HG03342 (cell line): Measurements from ENCODE around the gene CLRN3.

ENCODE experiments used
- ATAC-seq: cut with Tn5 transposase; IDR thresholded peaks from one replicate; pipeline ENCODE4 v1.9.1; 2021; ENCODE audit warnings: mild to moderate bottlenecking, moderate library complexity; ENCODE audit not compliant: unreplicated experiment

CLRN3 gene

DNA sequence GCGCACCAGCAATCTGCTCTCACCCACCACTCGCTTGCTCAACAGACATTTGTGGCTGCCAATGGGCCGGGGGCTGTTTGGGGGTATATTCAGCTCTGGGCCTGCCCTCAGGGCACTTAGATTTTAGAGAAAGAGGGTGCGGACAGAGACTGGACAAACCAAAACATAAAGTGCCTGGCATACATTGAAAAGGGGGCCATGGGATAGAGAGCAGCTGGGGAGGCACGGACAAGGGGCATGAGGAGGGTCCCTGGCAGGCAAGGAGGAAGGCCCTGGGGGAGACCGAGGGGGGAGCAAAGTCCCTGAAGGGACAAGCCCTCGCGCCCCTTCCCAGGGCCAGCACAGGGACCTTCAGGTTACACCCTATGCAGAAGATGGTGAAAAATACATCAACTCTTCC, 43.5 kb downstream of the CLRN3 start:
- no peak for ATAC-seq

DNA sequence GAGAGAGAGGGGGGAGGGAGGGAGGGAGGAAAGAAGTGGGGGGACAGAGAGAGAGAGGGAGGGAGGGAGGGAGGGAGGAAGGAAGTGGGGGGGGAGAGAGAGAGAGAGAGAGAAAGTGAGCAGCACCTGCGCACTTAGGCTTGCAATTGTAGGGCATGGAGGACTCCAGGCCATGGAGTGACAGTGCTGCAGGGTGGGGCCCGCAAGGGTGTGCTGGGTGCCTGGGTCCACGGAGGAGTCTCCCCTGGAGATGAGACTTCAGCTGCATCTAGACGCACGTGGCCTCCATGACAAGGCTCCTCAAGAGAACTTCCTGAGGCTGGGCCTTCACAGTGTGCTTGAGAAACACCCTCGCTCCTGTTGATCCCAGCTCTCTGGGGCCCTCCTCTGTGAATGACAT, 44.5 kb downstream of the CLRN3 start:
- ATAC-seq: no peak

DNA sequence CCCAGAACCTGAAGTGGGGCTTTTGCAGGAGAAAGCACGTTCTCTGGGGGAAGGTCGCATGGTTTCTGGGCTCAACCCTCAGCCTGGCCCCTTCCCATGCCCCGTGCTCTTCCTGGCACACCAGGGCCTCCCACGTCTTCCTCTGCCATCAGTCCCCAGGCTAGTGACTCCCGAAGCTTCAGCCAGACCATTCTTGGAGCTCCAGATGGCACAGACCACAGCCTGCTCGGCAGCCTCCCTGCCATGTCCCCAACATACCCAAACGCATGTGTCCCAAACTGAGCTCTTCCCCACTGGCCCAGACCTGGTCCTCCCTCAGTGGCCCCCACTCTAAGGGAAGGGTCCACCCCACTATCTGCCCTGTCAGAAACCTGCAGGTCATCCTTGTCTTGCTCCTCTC, 47.0 kb downstream of the CLRN3 start:
- no peak for ATAC-seq

DNA sequence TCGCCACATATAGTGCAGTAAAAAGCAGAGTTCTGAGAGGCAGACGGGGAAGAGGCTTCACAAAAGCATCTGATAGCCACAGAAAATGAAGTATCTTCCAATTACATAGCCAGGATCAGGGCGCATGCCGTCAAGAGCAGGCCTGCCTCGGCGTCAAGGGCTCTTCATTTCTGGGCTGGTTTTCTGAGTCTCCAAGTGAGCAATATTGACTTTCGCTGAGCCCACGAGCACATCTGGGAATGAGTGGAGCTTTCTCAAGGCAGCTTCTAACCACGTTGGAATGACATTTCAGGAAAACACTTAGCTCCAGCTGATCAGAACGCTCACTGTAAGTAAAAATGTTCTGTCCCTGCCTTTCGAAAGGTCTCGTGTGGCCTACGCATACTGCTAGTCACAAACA, 51.9 kb downstream of the CLRN3 start:
- ATAC-seq: no peak

DNA sequence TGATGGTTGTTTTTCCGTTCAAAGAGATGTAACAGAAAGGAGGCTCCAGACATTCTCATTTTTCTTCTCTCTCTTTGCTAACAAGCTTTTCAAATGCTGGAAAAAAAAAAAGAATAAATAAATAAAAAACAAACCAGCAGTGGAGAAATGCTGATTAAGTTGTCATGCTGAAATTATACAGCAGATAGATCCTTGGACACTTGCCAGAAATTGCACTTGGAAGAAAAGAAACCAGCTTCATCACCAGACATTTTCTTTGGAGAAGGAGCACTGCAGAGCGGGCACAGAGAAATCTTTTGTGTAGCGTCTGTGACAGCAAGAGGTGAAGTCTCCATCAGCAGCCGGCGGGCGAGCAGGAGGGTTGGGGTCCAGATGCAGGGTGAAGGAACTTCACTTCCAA, 55.8 kb downstream of the CLRN3 start:
- no peak for ATAC-seq

DNA sequence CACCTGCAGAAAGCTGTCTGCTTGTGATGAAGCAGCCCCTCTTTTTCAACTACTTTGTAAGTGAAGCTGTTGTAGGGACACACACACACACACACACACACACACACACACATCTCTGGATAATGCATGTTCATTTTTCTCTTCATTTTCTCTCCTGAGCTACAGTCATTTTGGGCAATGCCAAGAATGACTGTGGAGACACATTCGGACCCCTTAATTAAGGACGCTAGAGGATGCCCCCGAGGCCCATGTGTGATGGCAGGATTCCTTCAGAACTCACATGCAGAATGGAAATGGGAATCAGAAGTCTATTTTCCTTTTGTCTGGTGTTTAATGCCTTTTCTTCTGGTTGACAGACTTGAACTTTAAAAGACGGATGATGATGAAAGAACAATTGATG, 56.6 kb downstream of the CLRN3 start:
- ATAC-seq: no peak

DNA sequence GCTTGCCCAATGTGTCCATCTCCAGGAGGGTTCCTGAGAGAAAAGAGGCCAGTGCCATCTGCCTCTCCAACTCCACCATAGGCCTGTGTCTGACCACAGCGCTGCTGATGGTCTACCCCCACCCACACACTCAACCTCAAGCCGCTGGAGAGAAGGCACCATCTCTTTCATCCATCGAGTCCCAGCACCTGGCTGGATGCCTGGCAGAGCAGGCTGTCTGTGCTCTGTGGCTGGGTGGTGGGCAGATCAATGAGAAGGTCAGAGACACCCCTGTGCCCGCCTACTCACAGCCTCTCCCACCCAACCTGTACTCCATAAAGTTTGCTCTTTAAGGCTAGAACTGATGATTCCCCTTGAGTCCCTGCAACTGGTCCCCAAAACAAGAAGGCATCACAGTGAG, 58.0 kb downstream of the CLRN3 start:
- no peak for ATAC-seq

DNA sequence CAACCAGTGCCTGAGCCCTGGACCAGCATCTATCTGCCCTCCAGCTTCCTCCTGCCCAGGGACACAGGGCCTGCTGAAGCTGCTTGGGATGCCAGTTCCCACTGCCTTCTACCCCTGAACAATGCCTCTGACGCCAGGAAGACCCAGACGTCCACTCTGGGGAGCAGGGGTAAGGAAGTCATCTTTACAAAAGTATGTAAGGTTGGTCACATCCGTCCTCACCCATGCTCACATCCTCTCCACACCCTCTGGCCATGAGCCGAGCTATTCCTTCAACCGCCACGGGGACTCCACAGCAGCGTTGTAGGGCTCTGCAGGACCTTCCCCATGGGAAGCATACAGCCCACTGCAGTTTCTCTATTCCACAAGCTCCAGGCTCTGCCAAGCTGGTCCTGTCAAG, 58.5 kb downstream of the CLRN3 start:
- no peak for ATAC-seq

DNA sequence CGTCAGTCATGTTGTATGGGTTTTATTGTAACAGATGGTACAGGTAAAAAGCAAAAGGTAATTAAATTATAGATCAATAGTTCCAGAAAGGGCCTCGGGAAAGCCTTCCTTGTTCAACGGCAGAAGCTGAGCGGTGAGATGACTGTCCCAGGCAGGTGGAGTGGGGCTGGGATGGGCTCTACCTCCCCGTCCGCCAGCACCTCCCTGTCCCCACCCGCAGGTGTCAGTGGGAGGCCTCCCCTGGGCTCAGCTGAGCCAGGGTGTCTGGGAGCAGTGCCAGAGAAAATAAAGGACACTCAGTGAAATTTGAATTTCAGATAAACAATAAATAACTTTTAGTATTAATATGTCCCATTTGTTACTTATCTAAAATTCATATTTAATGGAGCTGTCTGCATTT, 58.9 kb downstream of the CLRN3 start:
- ATAC-seq: no peak

DNA sequence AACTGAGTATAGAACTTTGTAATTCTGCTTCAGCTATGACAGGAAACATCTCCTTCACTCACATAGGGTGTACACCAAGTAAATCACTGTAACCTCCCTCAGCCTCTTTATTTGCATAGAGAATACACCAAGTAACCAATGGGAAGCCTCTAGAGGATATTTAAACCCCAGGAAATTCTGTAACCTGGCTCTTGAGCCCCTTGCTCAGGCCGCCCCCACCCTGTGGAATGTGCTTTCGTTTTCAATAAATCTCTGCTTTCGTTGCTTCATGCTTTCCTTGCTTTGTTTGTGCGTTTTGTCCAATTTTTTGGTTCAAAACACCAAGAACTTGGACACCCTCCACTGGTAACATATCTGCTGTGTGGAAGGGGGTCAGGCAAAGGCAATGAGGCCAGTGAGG, 60.2 kb downstream of the CLRN3 start:
- no peak for ATAC-seq

DNA sequence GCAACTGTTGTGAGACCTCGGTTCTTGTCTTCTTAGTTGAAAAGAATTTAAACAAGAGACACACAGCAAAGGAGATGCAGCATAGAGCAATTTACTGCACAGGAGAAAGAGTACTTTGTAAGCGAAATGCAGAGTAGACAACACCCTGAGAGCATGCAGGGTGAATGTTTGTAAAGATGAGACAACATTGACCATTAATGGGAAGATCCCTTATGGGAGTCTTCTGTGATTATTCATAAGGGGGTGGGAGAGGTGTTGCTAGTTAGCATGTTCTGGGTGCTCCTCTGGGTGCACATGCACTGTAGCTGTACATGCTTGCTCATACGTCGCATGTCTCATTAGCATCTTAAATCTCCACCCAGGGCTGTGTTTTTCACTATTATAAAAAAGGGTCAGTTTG, 62.3 kb downstream of the CLRN3 start:
- ATAC-seq: no peak
